Endothelial cell of umbilical vein (primary cell): ENCODE measurements around the gene PSAPL1. TPM values are rescaled to one million over a fixed set of nuclear protein-coding genes. Genes with fewer than 3 reads are reported as not detected.

Experiments
- BruUV-seq: library from RNA; stranded (reverse); fragments of 400-500 nt; replicated peaks from 2 replicates; lab custom pipeline; 2021; lab: Mats Ljungman, UMichigan
- CTCF ChIA-PET: fragments of 300-600, 350-600 bp; sonication (Branson Sonifier 250); formaldehyde crosslinking; loops from one replicate; lab custom pipeline; 2021; ENCODE audit warnings: antibody characterized with exemption, inconsistent platforms; lab: Charles Lee
- POLR2A ChIA-PET: fragments of 300-600, 350-600 bp; sonication (Branson Sonifier 250); formaldehyde crosslinking; loops from one replicate; lab custom pipeline; 2021; ENCODE audit warnings: antibody characterized with exemption, inconsistent platforms; lab: Charles Lee
- DNase-seq: peaks from one replicate; pipeline ENCODE4 v3.0.0-alpha.2; 2011; ENCODE audit warnings: low read depth, low spot score
- FAIRE-seq: peaks from 2 replicates; lab custom pipeline; 2011; peaks lifted over from hg19 to GRCh38; lab: Jason Lieb, UNC
- H2AFZ ChIP-seq: 2 replicates; pipeline ENCODE4 v1.6.0; 2012; ENCODE audit warnings: low read depth, low read length, control low read depth, inconsistent platforms
- H3K27ac ChIP-seq: 2 replicates; pipeline ENCODE4 v1.5.1; 2011; ENCODE audit warnings: low read depth, mild to moderate bottlenecking, control low read depth, low read length, moderate library complexity; ENCODE audit not compliant: insufficient read depth
- H3K27me3 ChIP-seq, 2 experiments: 2 replicates each; pipeline versions ENCODE4 v1.6.0 to v1.6.1; 2011; ENCODE audit warnings: low read length in 2 of 2, mixed read lengths in 1 of 2; ENCODE audit not compliant: control insufficient read depth in 2 of 2, insufficient read depth in 2 of 2
- H3K36me3 ChIP-seq, 2 experiments: 2 replicates in 1 of 2; 3 replicates in 1 of 2; pipeline ENCODE4 v1.5.1; 2011; ENCODE audit warnings: low read length in 2 of 2, mild to moderate bottlenecking in 1 of 2, moderate library complexity in 1 of 2; ENCODE audit not compliant: control insufficient read depth in 2 of 2, insufficient read depth in 2 of 2; ENCODE audit errors: extremely low read depth in 1 of 2
- H3K4me1 ChIP-seq: 3 replicates; pipeline ENCODE4 v1.5.1; 2011; ENCODE audit warnings: mild to moderate bottlenecking, low read length; ENCODE audit not compliant: control insufficient read depth, insufficient read depth; ENCODE audit errors: extremely low read depth
- H3K4me2 ChIP-seq: 2 replicates; pipeline ENCODE4 v1.6.1; 2011; ENCODE audit warnings: low read length, control low read depth, mixed read lengths; ENCODE audit not compliant: insufficient read depth
- H3K4me3 ChIP-seq, 3 experiments: fragments of 200-600 bp in 1 of 3; sonication (generic), shearing (Covaris generic) in 1 of 3; replicated peaks in 1 of 3; 2 replicates each; pipeline ENCODE4 v1.5.1; 2011 to 2016; ENCODE audit warnings: control low read depth in 3 of 3, low read length in 3 of 3, mild to moderate bottlenecking in 2 of 3, inconsistent platforms in 1 of 3, low read depth in 1 of 3, moderate library complexity in 1 of 3; ENCODE audit not compliant: insufficient read depth in 1 of 3
- H3K79me2 ChIP-seq: 2 replicates; pipeline ENCODE4 v1.6.0; 2012; ENCODE audit warnings: low read length, inconsistent platforms; ENCODE audit not compliant: control insufficient read depth, insufficient read depth
- H3K9ac ChIP-seq: replicated peaks from 2 replicates; pipeline ENCODE3; 2011; ENCODE audit warnings: low read length, control low read depth; ENCODE audit not compliant: insufficient read depth; ENCODE audit errors: extremely low read depth
- H3K9me1 ChIP-seq: replicated peaks from 3 replicates; pipeline ENCODE4 v1.6.0; 2011; ENCODE audit warnings: mild to moderate bottlenecking, low read length; ENCODE audit not compliant: control insufficient read depth, insufficient read depth; ENCODE audit errors: extremely low read depth
- H3K9me3 ChIP-seq: replicated peaks from 2 replicates; pipeline ENCODE4 v1.5.1; 2012; ENCODE audit warnings: low read length, inconsistent platforms; ENCODE audit not compliant: control insufficient read depth, insufficient read depth
- H4K20me1 ChIP-seq: replicated peaks from 2 replicates; pipeline ENCODE3; 2011; ENCODE audit warnings: mild to moderate bottlenecking, low read length; ENCODE audit not compliant: control insufficient read depth, insufficient read depth; ENCODE audit errors: extremely low read depth
- CTCF ChIP-seq, 2 donors: IDR thresholded peaks; 1 replicate in 1 of 2; 2 replicates in 1 of 2; pipeline ENCODE4 v1.5.1; 2011; ENCODE audit warnings: low read length in 2 of 2, mild to moderate bottlenecking in 2 of 2, moderate library complexity in 2 of 2, control low read depth in 1 of 2, inconsistent platforms in 1 of 2, low read depth in 1 of 2; ENCODE audit not compliant: insufficient read depth in 1 of 2; ENCODE audit errors: extremely low read depth in 1 of 2
- EZH2 ChIP-seq: IDR thresholded peaks from 2 replicates; pipeline ENCODE4 v1.6.1; 2012; ENCODE audit warnings: borderline replicate concordance, low read depth, mild to moderate bottlenecking, moderate library complexity, low read length, inconsistent platforms; ENCODE audit not compliant: severe bottlenecking
- FOS ChIP-seq: IDR thresholded peaks from 2 replicates; pipeline ENCODE4 v1.6.1; 2011; ENCODE audit warnings: mild to moderate bottlenecking, low read length, moderate library complexity, borderline replicate concordance; ENCODE audit not compliant: insufficient read depth
- GATA2 ChIP-seq: IDR thresholded peaks from 2 replicates; pipeline ENCODE4 v1.7.0; 2011; ENCODE audit warnings: low read depth, mild to moderate bottlenecking, moderate library complexity, mixed read lengths, low read length; ENCODE audit not compliant: insufficient read length, insufficient read depth
- JUN ChIP-seq: IDR thresholded peaks from 2 replicates; pipeline ENCODE4 v1.6.1; 2011; ENCODE audit warnings: borderline replicate concordance, low read depth; ENCODE audit not compliant: insufficient read length, insufficient read depth
- MAX ChIP-seq: IDR thresholded peaks from 2 replicates; pipeline ENCODE4 v1.6.1; 2011; ENCODE audit not compliant: insufficient read depth, insufficient read length
- MYC ChIP-seq: IDR thresholded peaks from one replicate; pipeline ENCODE4 v1.6.1; 2011; ENCODE audit warnings: mild to moderate bottlenecking, low read depth, low read length
- POLR2A ChIP-seq: IDR thresholded peaks from 2 replicates; pipeline ENCODE4 v1.6.1; 2012; ENCODE audit warnings: low read depth, mild to moderate bottlenecking, control low read depth, low read length
- POLR2AphosphoS5 ChIP-seq: IDR thresholded peaks from 2 replicates; pipeline ENCODE4 v1.6.1; 2012; ENCODE audit warnings: low read depth, mild to moderate bottlenecking, control low read depth, low read length, moderate library complexity; ENCODE audit not compliant: insufficient read depth
- dilution Hi-C: fragments of 300-500 bp; cut with MboI; formaldehyde crosslinking; loops from one replicate; pipeline ENCODE4 v1.15.0; 2019; ENCODE audit warnings: low sequenced_read_pairs; ENCODE audit not compliant: extremely low pct_ligation_motif_present
- intact Hi-C: fragments of 100-400 bp; cut with micrococcal nuclease; formaldehyde crosslinking; loops from one replicate; pipeline ENCODE4 v1.10.0; 2022
- polyA plus RNA-seq, 4 experiments: library from polyadenylated mRNA; depleted of rRNA in 3 of 4; stranded (reverse) in 3 of 4; unstranded in 1 of 4; fragments of >200 nt; gene quantifications; 2 replicates each; pipeline versions ENCODE4 v1.2.1 to v1.2.3, GENCODE V29; 2011 to 2012; ENCODE audit warnings: missing spikeins in 1 of 4
- total RNA-seq: library from RNA; stranded (reverse); gene quantifications from 2 replicates; pipeline ENCODE4 v1.2.3, GENCODE V29; 2021

PSAPL1 gene
- total and polyA plus RNA-seq, 2 donors (not counting 3 experiments of a cell fraction or from before 2014, with no cell fraction given), result not detected

- H3K36me3 ChIP-seq, result no peaks in the 10 kb centered on the region
- no peaks in the 10 kb centered on the region for H3K27me3 ChIP-seq
- POLR2A ChIA-PET, result no interaction called here
- H3K4me1 ChIP-seq, result no peaks in the 10 kb centered on the region
- CTCF ChIA-PET, result no interaction called here
- no peak overlapping the region for H2AFZ ChIP-seq
- no peak overlapping the region for H3K27ac ChIP-seq
- no peaks in the 10 kb centered on the region for H3K9me1 ChIP-seq
- intact Hi-C loops, result no loop called here
- no peaks in the 10 kb centered on the region for H3K9me3 ChIP-seq
- no peak overlapping the region for H3K9ac ChIP-seq
- no TSS peak for BruUV-seq
- H3K4me3 ChIP-seq, result no peak overlapping the region
- no peak for DNase-seq
- TF ChIP-seq MAX, result no peak
- TF ChIP-seq FOS, result no peak
- TF ChIP-seq CTCF (IDR thresholded peaks at IDR 0.05; ENCODE audit: extremely low read depth in 1 of 2, insufficient read depth in 1 of 2, low read depth in 1 of 2, low read length in 2 of 2), result no peak
- no peak for TF ChIP-seq MYC
- no peak for TF ChIP-seq POLR2AphosphoS5
- no peak for TF ChIP-seq GATA2
- TF ChIP-seq EZH2, result no peak
- no peak for TF ChIP-seq POLR2A
- TF ChIP-seq JUN, result no peak
- no peaks in the 10 kb centered on the region for H4K20me1 ChIP-seq
- dilution Hi-C loops, result no loop called here
- no peaks in the 10 kb centered on the region for H3K79me2 ChIP-seq
- no peak overlapping the region for H3K4me2 ChIP-seq
- FAIRE-seq, result no peak
Observed at GRCh38 chr4:7414046-7414445, 20.7 kb downstream of the PSAPL1 start.
